NT2/D1 (cell line): ENCODE data around the gene RAB11FIP4.

Source experiments
- SUZ12 ChIP-seq: IDR thresholded peaks from 2 replicates; pipeline ENCODE4 v1.6.1; 2011; ENCODE audit not compliant: insufficient read length, insufficient read depth; ENCODE audit errors: extremely low read depth
- YY1 ChIP-seq: IDR thresholded peaks from 2 replicates; pipeline ENCODE4 v1.6.1; 2011; ENCODE audit not compliant: insufficient read length, insufficient read depth

- TF ChIP-seq YY1 (no peak), SUZ12 (no peak)
Observed at GRCh38 chr17:31425282-31426040, 34.0 kb downstream of the RAB11FIP4 start.
